SU-DHL-6 (cell line): Measurements from ENCODE around the gene MKRN1.
"Not testable (repeated sequence)": the region's sequence is repeated elsewhere in the genome, so short reads cannot be mapped to it uniquely, and the experiment has no call there.

Experiments
- H2AFZ ChIP-seq: fragments of 200-600 bp; sonication (generic); 2 replicates; pipeline ENCODE4 v1.6.1; 2014; ENCODE audit warnings: low read depth, mild to moderate bottlenecking, moderate library complexity, mixed read lengths, antibody characterized with exemption, low read length; ENCODE audit not compliant: severe bottlenecking
- H3F3A ChIP-seq: fragments of 200-600 bp; shearing (Covaris generic); 2 replicates; pipeline ENCODE4 v1.6.0; 2016; ENCODE audit warnings: antibody characterized with exemption, mild to moderate bottlenecking; ENCODE audit not compliant: insufficient read depth
- H3K27ac ChIP-seq: fragments of 200-600 bp; sonication (generic); 2 replicates; pipeline ENCODE4 v1.5.1; 2016; ENCODE audit warnings: low read depth, mild to moderate bottlenecking, low read length, moderate library complexity, mixed read lengths
- H3K27me3 ChIP-seq: fragments of 200-600 bp; sonication (generic), shearing (Covaris generic); 2 replicates; pipeline ENCODE4 v1.6.0; 2014; ENCODE audit warnings: mild to moderate bottlenecking, low read length
- H3K36me3 ChIP-seq: fragments of 200-600 bp; sonication (generic); 2 replicates; pipeline ENCODE4 v1.6.1; 2014; ENCODE audit warnings: mild to moderate bottlenecking, low read length, mixed read lengths
- H3K4me2 ChIP-seq: fragments of 300-600, 200-600 bp; shearing (Covaris generic), sonication (generic); 2 replicates; pipeline ENCODE4 v1.6.0; 2014; ENCODE audit warnings: low read length, low read depth, mild to moderate bottlenecking; ENCODE audit not compliant: poor library complexity, severe bottlenecking
- H3K4me3 ChIP-seq: fragments of 200-600 bp; sonication (generic); 2 replicates; pipeline ENCODE4 v1.5.1; 2014; ENCODE audit warnings: antibody characterized with exemption, low read length, mild to moderate bottlenecking, mixed read lengths; ENCODE audit not compliant: insufficient read depth, poor library complexity, severe bottlenecking
- H3K79me2 ChIP-seq: fragments of 200-600 bp; sonication (generic); 2 replicates; pipeline ENCODE4 v1.6.1; 2014; ENCODE audit warnings: mild to moderate bottlenecking, low read length, moderate library complexity; ENCODE audit not compliant: insufficient read depth
- H3K9ac ChIP-seq: fragments of 200-600 bp; sonication (generic); 2 replicates; pipeline ENCODE4 v1.7.0; 2014; ENCODE audit warnings: mild to moderate bottlenecking, low read length
- H3K9me2 ChIP-seq: fragments of 200-600 bp; sonication (generic); replicated peaks from 2 replicates; pipeline ENCODE4 v1.6.1; 2014; ENCODE audit warnings: low read length; ENCODE audit not compliant: insufficient read depth
- H3K9me3 ChIP-seq: fragments of 200-600 bp; sonication (generic); 2 replicates; pipeline ENCODE4 v1.6.1; 2014; ENCODE audit warnings: low read length, mixed read lengths; ENCODE audit not compliant: insufficient read depth
- H4K20me1 ChIP-seq: fragments of 200-600 bp; sonication (generic); 2 replicates; pipeline ENCODE4 v1.6.1; 2014; ENCODE audit warnings: low read depth, mild to moderate bottlenecking, antibody characterized with exemption, low read length, moderate library complexity, mixed read lengths
- EZH2phosphoT487 ChIP-seq: fragments of 200-600 bp; sonication (generic), shearing (Covaris generic); conservative IDR thresholded peaks from 2 replicates; pipeline ENCODE4 v1.6.1; 2018; ENCODE audit warnings: mild to moderate bottlenecking, antibody characterized with exemption, low read length, moderate library complexity, mixed read lengths
- TF ChIP-seq, protein P1 (sequence below): fragments of 200-600 bp; sonication (generic); IDR thresholded peaks from one replicate; pipeline ENCODE4 v1.5.1; 2017; ENCODE audit warnings: antibody characterized with exemption, mild to moderate bottlenecking, low read length, moderate library complexity; ENCODE audit not compliant: insufficient read depth, poor library complexity, severe bottlenecking

MKRN1 gene

DNA sequence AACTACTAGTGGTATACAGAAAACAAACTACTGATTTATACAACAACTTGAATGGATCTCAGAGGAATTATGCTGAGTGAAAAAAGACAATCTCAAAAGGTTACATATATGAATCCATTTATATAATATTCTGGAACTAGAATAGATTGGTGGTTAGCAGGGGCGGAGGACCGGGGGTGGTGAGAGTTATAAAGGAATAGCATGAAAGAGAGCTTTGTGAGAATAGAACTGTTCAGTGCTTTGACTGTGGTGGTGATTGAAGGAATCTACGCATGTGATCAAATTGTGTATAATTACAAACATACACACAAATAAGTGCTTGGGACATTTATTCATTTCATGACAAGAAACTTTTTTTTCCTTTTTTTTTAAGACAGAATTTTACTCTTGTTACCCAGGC lies 55.8 kb downstream of the MKRN1 start:
- no peaks in the 10 kb centered on the region for H3F3A ChIP-seq
- H3K9me2 ChIP-seq = no peaks in the 10 kb centered on the region
- H3K9ac ChIP-seq = no peak overlapping the region
- no peak for TF ChIP-seq EZH2phosphoT487
- TF ChIP-seq, protein P1, sequence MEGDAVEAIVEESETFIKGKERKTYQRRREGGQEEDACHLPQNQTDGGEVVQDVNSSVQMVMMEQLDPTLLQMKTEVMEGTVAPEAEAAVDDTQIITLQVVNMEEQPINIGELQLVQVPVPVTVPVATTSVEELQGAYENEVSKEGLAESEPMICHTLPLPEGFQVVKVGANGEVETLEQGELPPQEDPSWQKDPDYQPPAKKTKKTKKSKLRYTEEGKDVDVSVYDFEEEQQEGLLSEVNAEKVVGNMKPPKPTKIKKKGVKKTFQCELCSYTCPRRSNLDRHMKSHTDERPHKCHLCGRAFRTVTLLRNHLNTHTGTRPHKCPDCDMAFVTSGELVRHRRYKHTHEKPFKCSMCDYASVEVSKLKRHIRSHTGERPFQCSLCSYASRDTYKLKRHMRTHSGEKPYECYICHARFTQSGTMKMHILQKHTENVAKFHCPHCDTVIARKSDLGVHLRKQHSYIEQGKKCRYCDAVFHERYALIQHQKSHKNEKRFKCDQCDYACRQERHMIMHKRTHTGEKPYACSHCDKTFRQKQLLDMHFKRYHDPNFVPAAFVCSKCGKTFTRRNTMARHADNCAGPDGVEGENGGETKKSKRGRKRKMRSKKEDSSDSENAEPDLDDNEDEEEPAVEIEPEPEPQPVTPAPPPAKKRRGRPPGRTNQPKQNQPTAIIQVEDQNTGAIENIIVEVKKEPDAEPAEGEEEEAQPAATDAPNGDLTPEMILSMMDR = no peak
- H3K79me2 ChIP-seq = no peaks in the 10 kb centered on the region
- no peak overlapping the region for H3K27ac ChIP-seq
- H4K20me1 ChIP-seq = no peaks in the 10 kb centered on the region
- H3K27me3 ChIP-seq = no peaks in the 10 kb centered on the region
- no peaks in the 10 kb centered on the region for H3K9me3 ChIP-seq
- no peak overlapping the region for H3K4me3 ChIP-seq
- no peak overlapping the region for H3K4me2 ChIP-seq
- H3K36me3 ChIP-seq = no peaks in the 10 kb centered on the region
- no peak overlapping the region for H2AFZ ChIP-seq

DNA sequence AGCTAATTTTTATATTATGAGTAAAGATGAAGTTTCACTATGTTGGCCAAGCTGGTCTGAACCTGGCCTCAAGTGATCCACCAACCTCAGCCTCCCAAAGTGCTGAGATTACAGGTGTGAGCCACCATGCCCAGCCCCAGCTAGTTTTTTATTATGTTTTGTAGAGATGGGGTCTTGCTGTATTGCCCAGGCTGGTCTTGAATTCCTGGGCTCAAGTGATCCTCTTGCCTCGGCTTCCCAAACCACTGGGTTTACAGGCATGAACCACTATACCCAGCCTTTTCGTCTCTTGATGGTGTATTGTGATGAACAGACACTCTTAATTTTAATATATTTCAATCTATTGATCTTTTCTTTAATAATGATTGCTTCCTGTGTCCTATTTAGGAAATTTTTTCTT lies 57.8 kb downstream of the MKRN1 start:
- Histone ChIP-seq H3K79me2 (no peaks in the 10 kb centered on the region), H3K36me3 (no peaks in the 10 kb centered on the region), H3K27me3 (no peaks in the 10 kb centered on the region), H2AFZ (no peak overlapping the region), H3K9me2 (no peaks in the 10 kb centered on the region), H3K4me2 (no peak overlapping the region), H4K20me1 (no peaks in the 10 kb centered on the region), H3K27ac (no peak overlapping the region), H3K4me3 (no peak overlapping the region), H3K9ac (no peak overlapping the region), H3K9me3 (no peaks in the 10 kb centered on the region), H3F3A (no peaks in the 10 kb centered on the region)
- TF ChIP-seq, protein P1 = no peak
- TF ChIP-seq EZH2phosphoT487 = no peak

DNA sequence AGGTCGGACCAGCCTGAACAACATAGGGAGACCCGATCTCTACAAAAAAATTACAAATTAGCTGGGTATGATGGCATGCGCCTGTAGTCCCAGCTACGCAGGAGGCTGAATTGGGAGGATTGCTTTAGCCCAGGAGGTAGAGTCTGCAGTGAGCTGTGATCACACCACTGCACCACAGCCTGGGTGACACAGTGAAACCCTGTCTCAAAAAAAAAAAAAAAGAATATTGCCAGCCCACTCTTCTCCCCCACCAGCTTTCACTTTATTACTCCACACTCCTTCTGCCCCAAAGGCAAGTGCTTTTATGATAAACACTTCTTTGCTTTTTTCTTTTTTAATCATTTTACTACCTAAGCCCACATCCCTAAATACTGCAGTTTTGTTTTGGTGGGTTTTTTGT lies 60.7 kb downstream of the MKRN1 start:
- Histone ChIP-seq H3F3A (no peaks in the 10 kb centered on the region), H3K4me2 (no peak overlapping the region), H3K27ac (no peak overlapping the region), H3K9me3 (no peaks in the 10 kb centered on the region), H3K27me3 (no peaks in the 10 kb centered on the region), H3K79me2 (no peaks in the 10 kb centered on the region), H3K9me2 (no peaks in the 10 kb centered on the region), H3K9ac (no peak overlapping the region), H4K20me1 (no peaks in the 10 kb centered on the region), H2AFZ (no peak overlapping the region), H3K36me3 (no peaks in the 10 kb centered on the region), H3K4me3 (no peak overlapping the region)
- TF ChIP-seq, protein P1 = no peak
- no peak for TF ChIP-seq EZH2phosphoT487

DNA sequence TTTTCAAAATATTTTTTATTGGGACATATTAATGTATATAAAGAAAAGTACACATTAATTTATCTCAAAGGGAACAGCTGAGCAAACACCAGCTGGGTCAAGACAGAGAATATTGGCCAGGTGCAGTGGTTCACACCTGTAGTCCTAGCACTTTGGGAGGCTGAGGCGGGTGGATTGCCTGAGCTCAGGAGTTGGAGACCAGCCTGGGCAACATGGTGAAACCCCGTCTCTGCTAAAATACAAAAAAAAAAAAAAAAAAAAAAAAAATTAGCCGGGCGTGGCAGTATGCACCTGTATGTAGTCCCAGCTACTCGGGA lies 61.2 kb downstream of the MKRN1 start:
- H3K36me3 ChIP-seq, H2AFZ ChIP-seq, H3F3A ChIP-seq, H3K9me3 ChIP-seq, H3K27ac ChIP-seq, H3K4me2 ChIP-seq, H3K9ac ChIP-seq, H3K79me2 ChIP-seq, H3K27me3 ChIP-seq, H4K20me1 ChIP-seq, H3K9me2 ChIP-seq, H3K4me3 ChIP-seq: not testable (repeated sequence)
